Mesodermal cell (in vitro differentiated cells): ENCODE data around the gene URB1.
A peak's percentile ranks its signal among the peaks of the same experiment; 100 is the strongest.

ENCODE experiments used
- H3K27ac ChIP-seq: 2 replicates; pipeline ENCODE4 v1.7.0; 2013; ENCODE audit warnings: mild to moderate bottlenecking, low read depth, low read length, moderate library complexity; ENCODE audit not compliant: severe bottlenecking
- H3K36me3 ChIP-seq: 2 replicates; pipeline ENCODE4 v1.7.1; 2013; ENCODE audit warnings: mild to moderate bottlenecking, low read length, moderate library complexity; ENCODE audit not compliant: control insufficient read depth, insufficient read depth
- H3K4me1 ChIP-seq: one replicate; pipeline ENCODE4 v1.7.1; 2013; ENCODE audit warnings: mild to moderate bottlenecking, low read length; ENCODE audit not compliant: insufficient read depth, control insufficient read depth, poor library complexity, severe bottlenecking
- H3K4me3 ChIP-seq: 2 replicates; pipeline ENCODE4 v1.7.0; 2013; ENCODE audit warnings: low read length, control low read depth, mild to moderate bottlenecking; ENCODE audit not compliant: insufficient read depth, poor library complexity, severe bottlenecking; ENCODE audit errors: extremely low read depth
- H3K9me3 ChIP-seq: 2 replicates; pipeline ENCODE4 v1.7.1; 2013; ENCODE audit warnings: mild to moderate bottlenecking, low read length, moderate library complexity; ENCODE audit not compliant: control insufficient read depth
- WGBS, 2 experiments: methylation state at CpG; one replicate each; pipeline ENCODE4 v1.1.5; 2013; ENCODE audit warnings: missing lambda C conversion rate in 2 of 2; ENCODE audit not compliant: insufficient coverage in 2 of 2; 5-methylcytosine and 5-hydroxymethylcytosine counted together

The URB1 gene

GRCh38 chr21:32306021-32306780, 86.6 kb downstream of the URB1 start:
- Histone ChIP-seq H3K36me3 (peaks cover 9% of the 10 kb centered on the region), H3K4me1 (no peaks in the 10 kb centered on the region), H3K27ac (peak overlapping the region; percentile 30), H3K9me3 (no peaks in the 10 kb centered on the region), H3K4me3 (no peak overlapping the region)
- WGBS, 2 experiments = 75 to 78% methylated on average over 17 of the region's 22 CpGs

GRCh38 chr21:32304998-32305397, 87.8 kb downstream of the URB1 start:
- H3K4me3 ChIP-seq = no peak overlapping the region
- 94 to 96% methylated on average over 6 to 7 of the region's 7 CpGs for whole genome bisulfite sequencing, 2 experiments
- peaks cover 6% of the 10 kb centered on the region for H3K9me3 ChIP-seq
- no peaks in the 10 kb centered on the region for H3K4me1 ChIP-seq
- H3K36me3 ChIP-seq = peaks cover 8% of the 10 kb centered on the region
- H3K27ac ChIP-seq = no peak overlapping the region

GRCh38 chr21:32303385-32303784, 89.4 kb downstream of the URB1 start:
- WGBS, 2 experiments = no CpG with 5 or more reads among the region's 1 CpG
- Histone ChIP-seq H3K9me3 (peaks cover 6% of the 10 kb centered on the region), H3K27ac (no peak overlapping the region), H3K4me1 (no peaks in the 10 kb centered on the region), H3K36me3 (peaks cover 13% of the 10 kb centered on the region), H3K4me3 (no peak overlapping the region)

GRCh38 chr21:32302560-32302959, 90.3 kb downstream of the URB1 start:
- no peak overlapping the region for H3K4me3 ChIP-seq
- H3K36me3 ChIP-seq = peaks cover 13% of the 10 kb centered on the region
- H3K27ac ChIP-seq = no peak overlapping the region
- H3K4me1 ChIP-seq = no peaks in the 10 kb centered on the region
- 93 to 94% methylated on average over 5 to 6 of the region's 6 CpGs for WGBS, 2 experiments
- peaks cover 6% of the 10 kb centered on the region for H3K9me3 ChIP-seq

- Histone ChIP-seq H3K27ac (no peak overlapping the region), H3K9me3 (peaks cover 6% of the 10 kb centered on the region), H3K4me1 (no peaks in the 10 kb centered on the region), H3K36me3 (peaks cover 13% of the 10 kb centered on the region), H3K4me3 (no peak overlapping the region)
- WGBS, 2 experiments = 100% methylated on average over 1 of the region's 2 CpGs; no CpG with 5 or more reads in 1 of the 2 experiments
These were observed 91.2 kb downstream of the URB1 start for GRCh38 chr21:32301596-32301995.

GRCh38 chr21:32300117-32300681, 92.6 kb downstream of the URB1 start:
- Histone ChIP-seq H3K4me3 (no peak overlapping the region), H3K36me3 (peaks cover 13% of the 10 kb centered on the region), H3K4me1 (no peaks in the 10 kb centered on the region), H3K27ac (no peak overlapping the region), H3K9me3 (peaks cover 6% of the 10 kb centered on the region)
- 92 to 94% methylated on average over 36 to 40 of the region's 41 CpGs for WGBS, 2 experiments

GRCh38 chr21:32299695-32300094, 93.1 kb downstream of the URB1 start:
- Histone ChIP-seq H3K27ac (no peak overlapping the region), H3K4me1 (no peaks in the 10 kb centered on the region), H3K4me3 (no peak overlapping the region), H3K36me3 (peaks cover 13% of the 10 kb centered on the region), H3K9me3 (peaks cover 6% of the 10 kb centered on the region)
- 88 to 98% methylated on average over 4 to 5 of the region's 6 CpGs for WGBS, 2 experiments

GRCh38 chr21:32298658-32299081, 94.1 kb downstream of the URB1 start, which contains the start of gene MRAP:
TSS of gene MRAP (plus strand) at chr21:32298855. CDS start at chr21:32298972, 117 bp downstream.
- Histone ChIP-seq H3K4me1 (no peaks in the 10 kb centered on the region), H3K36me3 (peaks cover 13% of the 10 kb centered on the region), H3K9me3 (peaks cover 6% of the 10 kb centered on the region), H3K27ac (no peak within 1 kb of the TSS), H3K4me3 (no peak within 1 kb of the TSS)
- 95% methylated on average over 13 to 14 of the region's 14 CpGs for WGBS, 2 experiments

GRCh38 chr21:32298148-32298559, 94.7 kb downstream of the URB1 start:
- Histone ChIP-seq H3K4me3 (no peak overlapping the region), H3K9me3 (peaks cover 6% of the 10 kb centered on the region), H3K36me3 (peaks cover 13% of the 10 kb centered on the region), H3K4me1 (no peaks in the 10 kb centered on the region), H3K27ac (no peak overlapping the region)
- 86 to 95% methylated on average over 5 to 6 of the region's 6 CpGs for WGBS, 2 experiments

- no peaks in the 10 kb centered on the region for H3K4me1 ChIP-seq
- peaks cover 6% of the 10 kb centered on the region for H3K9me3 ChIP-seq
- H3K4me3 ChIP-seq = no peak overlapping the region
- H3K27ac ChIP-seq = no peak overlapping the region
- peaks cover 13% of the 10 kb centered on the region for H3K36me3 ChIP-seq
- WGBS, 2 experiments = 99 to 100% methylated on average over 6 of the region's 7 CpGs
These were observed 95.4 kb downstream of the URB1 start for GRCh38 chr21:32297449-32297848.

GRCh38 chr21:32285476-32285875, 107.3 kb downstream of the URB1 start:
- Histone ChIP-seq H3K27ac (no peak overlapping the region), H3K4me1 (no peaks in the 10 kb centered on the region), H3K4me3 (no peak overlapping the region), H3K36me3 (no peaks in the 10 kb centered on the region), H3K9me3 (no peaks in the 10 kb centered on the region)
- 96% methylated on average over 3 of the region's 4 CpGs for WGBS, 2 experiments
